Mesendoderm (in vitro differentiated cells): ENCODE measurements around the gene TRAM2.

Experiments
- DNase-seq: peaks from one replicate; pipeline ENCODE4 v3.0.0; 2013
- H2AK5ac ChIP-seq: 2 replicates; pipeline ENCODE4 v1.6.1; 2013; ENCODE audit warnings: low read length, inconsistent platforms
- H2BK120ac ChIP-seq: 2 replicates; pipeline ENCODE4 v1.6.1; 2013; ENCODE audit warnings: low read depth, mild to moderate bottlenecking, low read length, moderate library complexity, mixed read lengths
- H2BK15ac ChIP-seq: replicated peaks from 2 replicates; pipeline ENCODE4 v1.6.1; 2013; ENCODE audit warnings: low read depth, mild to moderate bottlenecking, moderate library complexity
- H2BK5ac ChIP-seq: 2 replicates; pipeline ENCODE4 v1.6.1; 2013; ENCODE audit warnings: low read length, inconsistent platforms
- H3K18ac ChIP-seq: 2 replicates; pipeline ENCODE4 v1.6.1; 2013; ENCODE audit warnings: mild to moderate bottlenecking, low read length, mixed read lengths
- H3K23ac ChIP-seq: one replicate; pipeline ENCODE4 v1.6.1; 2013; ENCODE audit warnings: low read length
- H3K27ac ChIP-seq: 2 replicates; pipeline ENCODE4 v1.5.1; 2013; ENCODE audit warnings: low read depth, mild to moderate bottlenecking, inconsistent platforms, low read length, moderate library complexity
- H3K27me3 ChIP-seq: 2 replicates; pipeline ENCODE4 v1.6.1; 2013; ENCODE audit warnings: low read length, control low read depth, mild to moderate bottlenecking, inconsistent platforms; ENCODE audit not compliant: insufficient read depth, poor library complexity
- H3K36me3 ChIP-seq: 2 replicates; pipeline ENCODE4 v1.6.1; 2013; ENCODE audit warnings: low read length, inconsistent platforms; ENCODE audit not compliant: control insufficient read depth, insufficient read depth
- H3K4ac ChIP-seq: one replicate; pipeline ENCODE4 v1.6.1; 2013; ENCODE audit warnings: low read depth, mild to moderate bottlenecking, low read length, moderate library complexity
- H3K4me1 ChIP-seq: 2 replicates; pipeline ENCODE4 v1.6.1; 2013; ENCODE audit warnings: low read depth, low read length, inconsistent platforms; ENCODE audit not compliant: control insufficient read depth
- H3K4me2 ChIP-seq: 2 replicates; pipeline ENCODE4 v1.6.1; 2013; ENCODE audit warnings: low read length
- H3K4me3 ChIP-seq: 2 replicates; pipeline ENCODE4 v1.5.1; 2013; ENCODE audit warnings: mild to moderate bottlenecking, low read length
- H3K56ac ChIP-seq: one replicate; pipeline ENCODE4 v1.6.1; 2013; ENCODE audit warnings: low read length
- H3K79me1 ChIP-seq: 2 replicates; pipeline ENCODE4 v1.6.1; 2013; ENCODE audit warnings: low read length, inconsistent platforms
- H3K79me2 ChIP-seq: 2 replicates; pipeline ENCODE4 v1.6.1; 2013; ENCODE audit warnings: mild to moderate bottlenecking, low read length; ENCODE audit not compliant: control insufficient read depth, insufficient read depth
- H3K9ac ChIP-seq: 2 replicates; pipeline ENCODE4 v1.6.1; 2013; ENCODE audit warnings: low read length, inconsistent platforms
- H4K5ac ChIP-seq: one replicate; pipeline ENCODE4 v1.6.1; 2013; ENCODE audit warnings: low read length
- H4K8ac ChIP-seq: one replicate; pipeline ENCODE4 v1.6.1; 2013; ENCODE audit warnings: low read depth, mild to moderate bottlenecking, control low read depth, low read length, moderate library complexity
- WGBS: extraction: QIAGEN DNeasy Blood & Tissue Kit; methylation state at CpG from one replicate; pipeline ENCODE4 v1.1.7; 2013; ENCODE audit warnings: low lambda C conversion rate, missing lambda C conversion rate; ENCODE audit not compliant: insufficient coverage; ENCODE audit errors: extremely low coverage; 5-methylcytosine and 5-hydroxymethylcytosine counted together

TRAM2 gene

DNA sequence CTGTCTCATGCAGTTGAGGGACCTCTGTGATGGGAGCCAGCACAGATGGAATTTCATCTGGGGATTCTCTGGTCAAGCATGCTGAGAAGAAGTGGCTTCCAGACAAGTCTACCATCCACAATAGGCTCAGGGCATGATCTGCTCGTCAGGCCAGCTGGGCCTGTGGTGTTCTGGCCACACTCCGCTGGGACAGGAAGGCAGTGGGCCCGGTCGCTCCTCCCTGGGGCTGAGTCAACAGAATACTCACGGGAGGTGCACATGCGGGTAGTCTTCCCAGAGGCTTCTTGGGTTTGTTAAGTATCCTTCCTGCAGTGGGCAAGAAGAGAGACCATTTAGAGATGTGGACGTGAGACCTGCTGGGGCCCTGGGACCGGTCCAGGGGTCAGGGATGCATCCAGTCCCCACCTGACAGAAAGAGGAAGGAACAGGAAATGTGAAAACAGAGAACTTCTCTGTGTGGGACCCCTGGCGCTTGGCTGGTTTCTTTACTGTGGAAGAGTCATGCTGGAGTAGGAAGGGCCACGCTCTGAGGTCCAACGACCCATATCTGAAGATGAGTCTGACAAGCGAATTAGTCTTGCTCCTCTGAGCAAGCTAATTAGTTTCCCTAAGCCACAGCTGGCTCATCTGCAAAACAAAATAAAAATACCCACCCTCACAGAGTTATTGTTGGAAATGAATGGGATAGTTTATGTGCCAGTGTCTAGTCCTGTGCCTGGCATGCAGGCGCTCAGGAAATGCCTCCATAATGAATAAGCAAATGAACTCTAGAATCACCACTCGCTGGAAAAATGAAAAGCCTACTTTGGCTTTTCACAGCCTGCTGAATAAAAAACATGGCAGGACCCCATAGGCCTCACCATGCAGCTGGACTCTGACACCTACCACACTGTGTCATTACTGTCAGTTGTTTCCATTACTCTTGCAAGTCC lies 67.3 kb downstream of the TRAM2 start:
- Histone ChIP-seq H2BK120ac (no peak overlapping the region), H3K56ac (no peak overlapping the region), H3K79me2 (no peaks in the 10 kb centered on the region), H2AK5ac (no peak overlapping the region), H4K8ac (no peak overlapping the region), H3K23ac (no peak overlapping the region), H4K5ac (no peak overlapping the region), H3K4ac (no peak overlapping the region), H2BK5ac (no peak overlapping the region), H3K79me1 (no peaks in the 10 kb centered on the region), H3K4me2 (no peak overlapping the region), H3K27me3 (no peaks in the 10 kb centered on the region), H3K27ac (no peak overlapping the region), H2BK15ac (no peak overlapping the region), H3K36me3 (peaks cover 4% of the 10 kb centered on the region), H3K4me1 (no peaks in the 10 kb centered on the region), H3K9ac (no peak overlapping the region), H3K18ac (no peak overlapping the region), H3K4me3 (no peak overlapping the region)
- WGBS: no CpG with 5 or more reads among the region's 14 CpGs
- no peak for DNase-seq

DNA sequence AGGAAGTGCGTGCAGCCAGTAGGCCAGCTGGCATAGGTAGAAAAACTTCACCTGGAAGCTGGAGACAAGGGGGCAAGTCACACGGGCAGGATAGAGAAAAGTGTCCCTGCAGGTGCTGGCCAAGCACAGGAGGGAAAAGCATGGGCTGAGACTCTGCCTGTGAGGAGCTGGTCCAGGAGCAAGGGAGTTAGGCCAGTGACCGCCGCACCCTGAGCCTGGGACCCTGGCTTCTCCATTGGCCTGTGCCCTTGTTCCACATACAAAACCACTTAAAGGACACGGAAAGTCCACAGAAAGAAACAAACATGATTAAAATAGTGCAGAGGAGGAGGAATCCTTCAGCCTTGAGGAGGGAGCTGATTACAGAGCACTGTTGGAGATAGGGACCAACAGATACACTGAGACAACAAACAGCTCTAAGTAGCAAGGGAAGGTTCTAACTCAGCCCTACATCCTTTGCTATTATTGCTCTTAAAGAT lies 68.6 kb downstream of the TRAM2 start:
- peaks cover 4% of the 10 kb centered on the region for H3K36me3 ChIP-seq
- H3K56ac ChIP-seq: no peak overlapping the region
- H3K27me3 ChIP-seq: no peaks in the 10 kb centered on the region
- H2BK120ac ChIP-seq: no peak overlapping the region
- no peak overlapping the region for H3K18ac ChIP-seq
- DNase-seq: no peak
- H3K4me3 ChIP-seq: no peak overlapping the region
- H3K9ac ChIP-seq: no peak overlapping the region
- H2BK5ac ChIP-seq: no peak overlapping the region
- H2BK15ac ChIP-seq: no peak overlapping the region
- H3K23ac ChIP-seq: no peak overlapping the region
- no peak overlapping the region for H3K4me2 ChIP-seq
- no peak overlapping the region for H4K8ac ChIP-seq
- no peak overlapping the region for H3K27ac ChIP-seq
- no peaks in the 10 kb centered on the region for H3K4me1 ChIP-seq
- WGBS: no CpG with 5 or more reads among the region's 5 CpGs
- H4K5ac ChIP-seq: no peak overlapping the region
- H3K79me1 ChIP-seq: no peaks in the 10 kb centered on the region
- no peak overlapping the region for H2AK5ac ChIP-seq
- H3K79me2 ChIP-seq: no peaks in the 10 kb centered on the region
- no peak overlapping the region for H3K4ac ChIP-seq

DNA sequence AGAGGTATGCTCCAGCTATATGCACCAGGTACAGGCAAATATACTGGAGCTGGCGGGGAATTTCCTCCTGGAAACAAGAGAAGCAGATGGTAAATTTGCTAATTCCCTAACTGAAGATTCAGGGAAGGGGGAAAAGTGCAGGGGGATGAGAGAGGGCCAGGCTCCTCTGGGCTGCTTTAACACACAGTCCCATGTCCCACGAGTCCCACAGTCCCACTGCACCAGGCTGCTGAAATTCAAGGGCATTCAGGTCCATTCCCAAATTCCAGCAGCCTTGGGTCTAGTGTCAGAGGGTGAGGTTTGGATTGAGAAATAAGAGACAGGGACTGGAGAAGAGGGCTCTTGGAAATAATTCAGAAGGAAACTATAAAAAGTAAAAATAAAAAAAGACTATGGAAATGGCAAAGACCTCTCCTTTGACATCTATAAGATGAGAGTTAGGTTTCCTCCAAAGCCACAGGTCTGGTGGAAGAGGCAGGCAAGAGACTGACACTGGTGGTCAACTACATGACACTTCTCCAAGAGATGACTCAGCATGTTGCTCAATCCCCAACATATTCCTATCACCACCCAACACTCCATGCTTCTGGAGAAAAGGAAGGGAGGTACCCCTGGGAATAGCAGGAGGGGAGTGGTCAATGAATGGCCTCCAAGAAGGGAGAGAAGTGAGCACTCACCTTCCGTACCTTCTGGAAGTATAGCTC lies 69.2 kb downstream of the TRAM2 start:
- H2BK15ac ChIP-seq: no peak overlapping the region
- no peak overlapping the region for H2BK120ac ChIP-seq
- no peaks in the 10 kb centered on the region for H3K27me3 ChIP-seq
- H3K79me1 ChIP-seq: no peaks in the 10 kb centered on the region
- H2BK5ac ChIP-seq: no peak overlapping the region
- no peaks in the 10 kb centered on the region for H3K79me2 ChIP-seq
- H3K27ac ChIP-seq: no peak overlapping the region
- H3K4me2 ChIP-seq: no peak overlapping the region
- H3K4ac ChIP-seq: no peak overlapping the region
- H3K56ac ChIP-seq: no peak overlapping the region
- H4K5ac ChIP-seq: no peak overlapping the region
- no peak overlapping the region for H3K4me3 ChIP-seq
- no CpG with 5 or more reads among the region's 3 CpGs for WGBS
- DNase-seq: no peak
- no peaks in the 10 kb centered on the region for H3K4me1 ChIP-seq
- H3K36me3 ChIP-seq: peaks cover 4% of the 10 kb centered on the region
- H3K18ac ChIP-seq: no peak overlapping the region
- H3K9ac ChIP-seq: no peak overlapping the region
- H2AK5ac ChIP-seq: no peak overlapping the region
- no peak overlapping the region for H3K23ac ChIP-seq
- no peak overlapping the region for H4K8ac ChIP-seq

DNA sequence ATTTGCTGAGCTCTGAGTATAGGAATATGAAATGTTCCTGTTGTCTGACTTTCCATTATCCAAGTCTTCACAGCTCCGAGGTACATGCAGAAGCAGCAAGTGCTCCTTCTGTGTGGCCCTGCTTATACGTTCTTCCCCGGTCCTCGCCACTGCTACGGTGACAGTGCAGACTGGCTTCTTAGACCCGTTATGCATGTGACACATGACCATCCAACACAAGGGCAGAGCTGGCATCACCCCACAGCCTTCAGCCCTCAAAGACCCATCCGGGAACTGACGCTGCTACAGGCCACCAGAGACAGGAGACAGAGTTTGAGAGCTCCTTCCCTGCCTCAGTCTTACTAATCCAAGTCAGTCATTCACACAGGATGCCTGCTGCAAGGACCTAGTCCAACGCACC lies 70.4 kb downstream of the TRAM2 start:
- Histone ChIP-seq H4K8ac (no peak overlapping the region), H3K27me3 (no peaks in the 10 kb centered on the region), H2BK15ac (no peak overlapping the region), H3K36me3 (peaks cover 4% of the 10 kb centered on the region), H3K27ac (no peak overlapping the region), H2BK120ac (no peak overlapping the region), H3K4me1 (no peaks in the 10 kb centered on the region), H3K56ac (no peak overlapping the region), H2AK5ac (no peak overlapping the region), H3K4me3 (no peak overlapping the region), H3K18ac (no peak overlapping the region), H2BK5ac (no peak overlapping the region), H4K5ac (no peak overlapping the region), H3K4ac (no peak overlapping the region), H3K23ac (no peak overlapping the region), H3K79me1 (no peaks in the 10 kb centered on the region), H3K9ac (no peak overlapping the region), H3K4me2 (no peak overlapping the region), H3K79me2 (no peaks in the 10 kb centered on the region)
- DNase-seq: no peak
- WGBS: no CpG with 5 or more reads among the region's 9 CpGs

DNA sequence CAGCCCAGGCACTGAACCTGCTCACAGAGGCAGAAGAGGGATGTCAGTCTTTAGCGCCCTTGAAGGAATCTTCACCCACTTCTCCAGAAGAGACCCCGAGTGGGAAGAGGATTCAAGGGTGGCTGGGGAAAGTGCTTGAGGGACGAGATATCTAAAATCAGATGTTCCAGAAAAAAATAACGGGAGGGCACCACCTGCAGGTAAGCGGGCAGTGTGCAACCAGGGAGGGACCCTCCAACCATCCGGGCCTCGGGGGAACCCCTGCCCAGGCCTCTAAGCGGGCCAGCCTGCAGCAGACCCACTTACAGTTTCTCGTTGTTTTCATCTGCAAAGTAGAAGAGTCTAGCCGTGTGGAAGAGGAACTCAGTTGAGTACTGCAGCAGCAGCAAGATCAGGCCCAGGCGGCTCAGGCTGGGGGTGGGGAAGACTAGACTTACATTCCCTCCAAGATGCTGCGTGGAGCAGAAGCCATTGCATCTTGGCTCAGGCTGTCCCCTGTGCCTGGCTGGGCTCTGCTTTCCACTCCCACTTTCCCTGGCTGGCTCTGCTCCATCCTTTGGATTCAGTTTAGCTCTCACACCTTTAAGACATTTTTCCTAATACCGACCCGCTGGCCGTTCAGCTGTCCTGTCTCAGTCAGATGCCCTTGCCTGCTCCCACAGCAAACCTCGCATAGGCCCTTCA lies 71.0 kb downstream of the TRAM2 start:
- no peak overlapping the region for H3K27ac ChIP-seq
- H4K5ac ChIP-seq: no peak overlapping the region
- no peak overlapping the region for H3K4me3 ChIP-seq
- H3K56ac ChIP-seq: no peak overlapping the region
- H3K4me1 ChIP-seq: no peaks in the 10 kb centered on the region
- no peaks in the 10 kb centered on the region for H3K79me1 ChIP-seq
- no peak overlapping the region for H3K4me2 ChIP-seq
- no peak overlapping the region for H2AK5ac ChIP-seq
- no peak overlapping the region for H3K18ac ChIP-seq
- H4K8ac ChIP-seq: no peak overlapping the region
- peaks cover 4% of the 10 kb centered on the region for H3K36me3 ChIP-seq
- no peak overlapping the region for H2BK15ac ChIP-seq
- H2BK120ac ChIP-seq: no peak overlapping the region
- no CpG with 5 or more reads among the region's 16 CpGs for WGBS
- DNase-seq: no peak
- no peaks in the 10 kb centered on the region for H3K27me3 ChIP-seq
- no peak overlapping the region for H3K4ac ChIP-seq
- no peak overlapping the region for H3K23ac ChIP-seq
- no peak overlapping the region for H2BK5ac ChIP-seq
- H3K79me2 ChIP-seq: no peaks in the 10 kb centered on the region
- no peak overlapping the region for H3K9ac ChIP-seq
